NAMALWA (cell line): ENCODE data around the gene GLI3.

Experiments
- DNase-seq: peaks from one replicate; pipeline ENCODE4 v3.0.0-alpha.2; 2015; ENCODE audit warnings: low spot score

Gene GLI3

DNA sequence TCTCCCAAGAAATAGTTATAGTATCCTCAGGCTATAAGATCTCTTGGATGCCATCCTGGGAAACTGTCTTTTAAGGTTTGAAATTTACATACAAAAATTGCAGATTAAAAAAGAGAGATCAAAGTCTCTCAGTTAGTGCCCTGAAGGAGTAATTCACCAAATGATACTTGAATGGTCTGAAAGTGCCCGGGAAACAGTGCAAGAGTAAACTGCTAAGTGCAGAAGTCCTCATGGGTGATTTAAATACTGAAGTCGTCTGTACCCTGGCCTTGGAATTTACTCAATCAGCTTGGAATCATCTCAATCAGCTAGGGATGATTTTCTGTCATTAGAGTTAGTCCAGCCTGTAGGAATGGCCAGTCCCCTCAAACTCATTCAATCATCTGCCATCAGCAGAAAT is 155.3 kb downstream of the GLI3 start:
- DNase-seq, result no peak

DNA sequence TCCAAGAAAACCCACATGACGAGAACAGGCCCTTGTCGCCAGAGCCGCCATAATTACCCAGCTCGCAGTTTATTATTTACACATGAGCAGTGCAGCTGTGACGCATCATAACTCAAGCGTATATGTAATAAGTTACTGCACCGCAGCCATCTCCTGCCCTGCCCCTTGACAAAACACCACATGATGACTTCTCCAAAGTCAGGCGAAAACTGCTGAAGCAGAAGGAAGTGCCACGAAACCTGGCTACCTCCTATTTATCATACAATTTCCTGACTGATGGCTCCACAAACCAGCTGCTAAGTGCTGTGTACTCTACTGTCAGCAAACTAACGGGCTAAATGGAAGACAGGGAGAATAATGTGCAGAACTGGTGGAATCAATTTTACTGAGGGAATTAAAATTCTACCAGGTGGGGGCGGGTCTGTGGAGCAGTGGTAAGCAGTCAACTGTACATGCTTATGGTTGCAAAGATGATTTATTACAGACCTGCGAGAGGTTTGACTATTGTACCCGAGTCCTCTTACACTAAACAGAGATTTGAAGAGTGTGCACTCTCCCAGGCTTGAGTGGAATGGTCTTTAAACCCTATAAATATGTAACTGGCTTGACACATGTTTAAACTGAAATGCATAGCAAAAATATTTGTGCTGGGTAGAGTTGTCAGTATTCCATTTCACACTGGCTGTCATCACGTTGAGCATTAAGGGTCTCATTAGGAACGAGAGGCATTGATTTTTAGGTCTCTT is 156.0 kb downstream of the GLI3 start:
- no peak for DNase-seq

DNA sequence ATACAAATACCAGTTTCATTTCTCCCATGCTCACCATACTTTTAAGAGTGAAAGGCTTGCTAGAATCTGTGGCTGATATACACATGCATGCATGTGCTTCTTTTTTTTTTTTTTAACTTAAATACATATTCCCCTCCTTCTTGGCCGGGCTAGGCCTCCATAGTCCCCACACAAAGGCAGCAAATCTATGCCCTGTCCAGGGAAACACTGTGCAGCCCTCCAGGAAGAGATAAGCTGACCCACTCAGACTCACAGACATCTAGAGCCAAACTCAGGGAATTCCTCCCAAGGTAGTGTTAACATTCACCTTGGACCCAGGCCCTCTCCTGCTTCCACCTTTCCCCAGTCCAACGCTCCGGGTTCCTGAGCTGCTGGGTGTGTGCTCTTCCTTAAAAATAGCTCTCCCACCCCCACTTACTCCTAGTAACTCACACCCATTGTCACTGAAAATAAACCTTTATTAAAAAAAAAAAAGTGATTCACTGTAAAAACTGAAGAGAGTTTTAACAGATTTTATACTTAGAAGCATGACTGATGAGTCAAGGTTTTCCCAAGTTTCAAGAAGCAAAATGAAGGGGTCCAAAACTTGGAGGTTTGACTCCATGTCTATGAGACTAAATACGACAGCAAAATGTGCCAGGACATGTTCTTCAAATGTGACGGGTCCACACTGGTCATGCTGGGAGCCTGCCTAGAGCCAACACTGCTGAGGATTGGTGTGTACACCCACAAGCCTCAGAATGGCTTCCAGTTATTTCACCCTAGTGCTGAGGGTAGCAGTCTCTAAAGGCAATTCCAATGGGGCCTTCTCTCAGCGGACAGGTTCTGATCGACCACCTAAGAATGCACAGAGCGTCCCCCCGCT is 159.5 kb downstream of the GLI3 start:
- no peak for DNase-seq

DNA sequence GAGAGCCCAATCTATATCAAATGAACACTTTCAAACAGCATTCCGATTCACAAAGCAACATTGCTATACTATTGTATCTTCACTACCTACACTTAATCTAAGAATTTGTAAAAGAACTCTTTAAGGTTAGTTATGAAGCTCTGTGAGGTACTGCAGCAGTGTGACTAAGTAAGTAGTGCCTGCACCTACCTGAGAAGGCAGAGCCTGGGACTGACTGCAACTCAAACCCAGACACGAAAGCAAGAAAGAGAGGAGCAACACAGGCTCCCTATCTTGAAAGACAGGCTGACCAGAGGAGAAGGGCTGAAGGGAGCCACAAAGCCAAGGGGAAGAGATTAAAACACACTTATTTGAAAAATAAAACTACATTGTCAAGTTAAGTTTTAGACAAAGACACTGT is 160.1 kb downstream of the GLI3 start:
- DNase-seq, result no peak

DNA sequence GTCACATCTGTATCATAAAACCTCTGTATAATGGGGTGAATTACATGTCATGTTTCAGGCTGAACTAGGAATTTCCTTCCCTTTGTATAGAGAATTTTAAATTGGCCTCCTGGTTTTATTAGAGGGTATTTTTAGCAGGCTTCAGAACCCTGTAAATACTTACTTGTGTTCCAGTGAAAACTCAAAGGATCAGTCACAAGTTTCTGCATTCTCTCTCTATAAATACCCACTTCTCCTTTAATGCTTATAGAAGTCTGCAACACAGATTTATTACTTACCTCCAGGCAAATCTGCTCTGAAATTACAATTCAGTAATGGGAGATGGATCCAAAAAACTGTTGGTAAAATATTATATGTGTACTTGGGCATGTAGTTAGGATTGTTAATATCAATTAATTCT is 161.6 kb downstream of the GLI3 start:
- DNase-seq, result no peak

DNA sequence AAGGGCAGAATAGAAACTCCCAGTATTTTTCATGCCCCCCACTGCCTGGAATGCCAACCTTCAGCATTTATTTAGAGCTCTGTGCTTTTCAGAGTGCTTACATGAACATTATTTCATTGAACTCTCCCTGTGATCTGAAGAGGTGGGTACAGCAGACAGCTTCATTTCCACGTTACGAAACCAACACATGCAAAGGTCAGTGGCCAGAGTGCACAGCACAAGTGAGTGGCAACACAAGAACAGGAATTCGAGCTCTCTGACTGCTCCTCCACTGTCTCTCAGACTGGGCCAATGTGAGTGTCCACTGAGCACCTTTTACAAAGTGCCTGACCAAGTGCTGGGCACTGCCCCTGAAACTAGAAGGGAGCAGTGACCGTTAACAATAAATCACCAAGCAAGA is 162.9 kb downstream of the GLI3 start:
- no peak for DNase-seq

DNA sequence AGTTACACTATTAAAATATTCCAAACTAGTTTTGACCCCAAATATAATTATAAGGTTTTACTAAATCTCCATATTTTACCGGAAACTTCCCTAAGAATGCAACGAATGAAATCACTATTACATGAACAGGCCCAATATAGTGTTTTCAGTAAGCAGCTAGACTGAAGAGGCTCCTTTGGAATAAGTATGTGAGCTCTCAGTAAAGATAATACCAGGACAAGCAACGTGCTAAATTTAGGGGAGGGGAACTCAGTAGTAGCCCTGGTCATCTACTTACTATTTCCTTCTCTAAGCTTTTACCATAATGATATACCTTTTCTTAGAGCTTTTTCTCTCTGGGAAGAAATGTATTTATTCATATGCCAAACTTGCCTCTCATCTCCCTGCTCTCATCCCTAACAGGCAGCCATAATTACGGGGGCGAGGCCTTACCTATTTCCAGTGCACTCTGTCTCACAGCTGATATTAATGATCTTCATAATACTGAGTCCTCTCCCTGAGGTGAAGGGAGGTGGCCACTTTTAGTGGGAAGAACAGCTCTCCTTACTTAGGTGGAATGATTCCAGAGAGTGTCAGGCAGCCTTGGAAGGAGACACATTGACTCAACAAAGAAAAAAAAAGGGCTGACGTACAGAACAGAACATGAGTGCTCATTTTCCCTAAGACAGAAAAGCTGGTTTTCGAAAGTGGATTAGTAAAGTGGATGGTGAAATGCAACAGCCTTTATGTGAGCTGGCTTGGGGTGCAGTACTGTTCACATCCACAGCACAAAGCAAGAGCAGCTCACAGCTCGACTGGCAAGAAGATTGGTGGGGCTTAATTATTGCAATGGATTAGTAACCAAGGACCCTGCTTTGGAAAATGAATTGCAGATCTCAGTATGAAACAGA is 165.4 kb downstream of the GLI3 start:
- peak; percentile 36 for DNase-seq

DNA sequence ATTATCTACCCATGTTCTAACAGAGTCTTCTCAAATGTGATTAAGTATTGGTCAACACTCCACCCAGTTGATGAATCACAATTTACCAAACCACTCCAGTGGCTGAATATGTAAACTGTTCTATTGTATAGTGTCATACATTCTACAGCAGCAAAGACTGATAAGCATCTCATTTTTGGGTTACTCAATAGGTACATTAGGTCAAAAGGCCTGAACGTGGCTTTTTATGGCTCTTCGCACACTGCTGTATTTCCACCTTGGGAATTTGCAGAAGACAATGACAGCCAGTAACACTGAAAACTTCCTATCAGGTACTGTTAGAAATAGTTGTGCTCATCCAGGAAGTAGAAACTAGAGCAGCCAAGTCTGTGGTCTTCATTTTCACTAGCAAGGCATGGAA is 166.9 kb downstream of the GLI3 start:
- no peak for DNase-seq

DNA sequence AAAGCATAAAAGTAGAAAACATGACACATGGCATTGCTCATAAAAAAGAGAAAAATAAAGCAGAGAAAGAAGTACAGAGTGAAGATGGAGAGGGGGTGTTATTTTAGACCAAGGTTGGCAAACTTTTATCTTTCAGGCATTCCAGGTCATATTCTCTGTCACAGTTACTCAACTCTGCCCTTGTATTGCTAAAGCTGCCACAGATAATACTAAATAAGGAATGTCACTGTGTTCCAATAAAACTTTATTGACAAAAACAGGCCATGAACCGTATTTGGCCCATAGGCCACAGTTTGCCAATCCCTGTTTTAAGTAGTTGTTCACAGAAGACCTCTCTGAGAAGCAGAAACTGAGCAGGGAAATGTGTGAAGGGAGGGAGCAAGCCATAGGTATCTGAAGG is 167.4 kb downstream of the GLI3 start:
- DNase-seq, result no peak

DNA sequence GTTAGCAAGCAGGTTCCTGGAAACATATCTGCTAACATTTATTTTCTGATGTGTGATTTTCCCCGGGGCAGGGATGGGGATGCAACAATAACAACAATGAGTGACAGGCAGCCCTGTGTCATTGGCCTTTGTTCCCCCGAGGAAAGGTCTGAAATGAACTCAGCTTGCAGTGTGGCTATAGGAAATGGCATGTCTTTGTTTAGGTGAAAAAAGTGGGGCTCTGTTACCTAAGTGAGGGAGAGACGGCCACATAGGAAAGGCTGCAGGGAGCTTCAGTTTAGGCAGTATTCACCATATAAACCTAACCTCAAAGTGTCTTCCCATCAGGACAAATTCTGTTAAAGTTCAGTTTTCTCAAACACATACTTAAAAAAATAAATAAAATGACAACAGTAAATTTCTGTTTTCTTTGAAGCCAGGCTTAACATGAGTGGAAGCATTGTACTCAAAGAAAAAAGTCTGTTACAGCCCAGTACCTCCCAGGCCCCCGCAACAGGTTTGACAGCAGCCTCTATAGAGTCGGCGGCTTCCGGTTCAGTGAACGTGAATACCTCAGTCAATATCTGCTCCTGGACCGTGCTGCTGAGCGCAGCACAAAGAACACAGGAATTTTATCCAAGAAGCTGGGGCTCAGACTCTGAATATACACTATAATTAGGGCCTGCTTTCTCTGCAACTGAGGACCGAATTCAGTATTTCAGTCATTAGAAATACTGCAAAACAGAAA is 168.3 kb downstream of the GLI3 start:
- no peak for DNase-seq

DNA sequence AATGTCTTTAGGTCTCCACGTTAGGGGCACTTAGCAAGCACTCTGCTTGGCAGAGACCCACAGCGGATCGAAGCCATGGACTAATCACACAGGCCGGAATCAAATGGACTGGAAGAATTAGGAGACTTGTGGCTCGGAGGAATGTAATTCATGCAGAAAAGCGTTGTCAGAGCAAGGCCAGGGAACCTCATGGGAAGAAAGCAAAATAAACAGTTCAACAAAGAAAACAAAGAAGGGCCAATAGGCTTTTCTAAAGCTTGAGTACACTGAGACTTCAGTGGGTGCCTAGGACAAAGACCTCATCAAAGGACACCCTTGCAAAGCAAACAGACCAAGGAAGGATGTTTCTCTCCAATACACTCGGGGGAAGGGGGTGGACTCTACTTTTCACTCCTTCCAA is 171.1 kb downstream of the GLI3 start:
- DNase-seq, result no peak

DNA sequence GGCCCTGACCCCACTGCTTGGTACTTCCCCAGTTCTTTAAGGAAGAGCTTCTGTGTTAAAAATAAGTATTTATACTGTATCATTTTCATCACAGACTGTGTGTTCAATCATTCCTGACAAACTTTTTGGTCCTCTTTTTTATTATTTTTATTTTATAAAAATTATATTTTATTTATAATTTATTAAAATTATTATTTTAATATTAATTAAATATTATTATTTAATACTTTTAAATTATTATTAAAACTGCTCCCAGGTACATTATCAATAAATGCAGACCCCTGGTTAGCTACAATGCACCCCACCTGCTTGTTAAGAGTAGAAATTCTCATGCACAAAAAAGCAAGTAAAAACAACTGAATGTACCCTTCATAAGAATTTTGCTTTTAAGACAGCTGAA is 172.0 kb downstream of the GLI3 start:
- no peak for DNase-seq

DNA sequence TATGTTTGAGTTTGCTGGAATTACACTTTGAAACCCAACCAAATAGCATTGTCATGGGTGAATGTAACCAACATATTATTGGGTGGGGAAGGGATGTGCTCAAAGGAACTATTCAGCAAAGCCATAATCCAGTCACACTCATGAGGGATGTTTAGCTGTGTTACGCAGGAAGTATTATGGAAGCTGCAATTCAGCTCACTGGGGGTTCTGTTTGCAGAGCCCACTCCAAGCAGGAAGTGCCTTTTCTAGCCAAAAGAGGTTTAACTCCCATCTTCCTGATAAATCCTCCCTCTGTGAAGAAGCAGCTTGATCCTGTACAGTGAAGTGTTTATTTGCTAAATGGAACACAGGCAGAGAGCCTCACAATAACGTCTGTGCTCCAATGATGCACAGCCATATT is 172.5 kb downstream of the GLI3 start:
- no peak for DNase-seq

DNA sequence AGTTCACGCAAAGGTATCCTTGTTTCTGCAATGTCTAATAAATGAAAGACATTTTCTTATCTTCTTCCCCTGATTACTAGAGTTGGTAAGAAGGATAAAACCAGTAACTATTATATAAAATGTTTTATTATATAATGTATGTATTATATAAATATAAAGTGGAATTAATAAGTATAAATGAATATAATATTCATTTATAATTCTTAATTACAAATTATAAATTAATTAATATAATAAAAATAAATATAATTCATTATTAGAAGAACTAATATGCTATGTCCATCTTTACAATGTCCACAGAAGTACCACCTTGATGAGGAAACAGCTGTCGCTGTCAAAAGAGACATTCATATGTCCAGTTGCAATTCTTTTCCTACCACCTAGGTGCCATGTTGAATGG is 177.7 kb downstream of the GLI3 start:
- no peak for DNase-seq

DNA sequence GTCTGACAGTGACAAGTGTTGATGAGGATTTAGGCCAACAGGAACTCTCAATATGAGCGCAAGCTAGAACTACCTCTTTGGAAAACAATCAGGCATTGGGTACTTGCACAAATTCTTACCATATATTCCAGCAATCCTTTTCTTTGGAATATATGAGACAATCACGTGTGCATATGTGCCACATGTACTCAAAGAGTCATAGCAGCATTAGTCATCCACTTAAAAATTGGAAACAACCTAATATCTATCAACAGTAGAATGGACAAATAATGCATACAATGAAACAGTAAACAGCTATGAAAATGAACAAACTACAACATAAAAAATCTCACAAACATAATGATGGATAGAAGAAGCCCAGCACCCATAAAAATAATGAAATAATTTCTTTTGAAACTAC is 179.7 kb downstream of the GLI3 start:
- DNase-seq, result no peak

DNA sequence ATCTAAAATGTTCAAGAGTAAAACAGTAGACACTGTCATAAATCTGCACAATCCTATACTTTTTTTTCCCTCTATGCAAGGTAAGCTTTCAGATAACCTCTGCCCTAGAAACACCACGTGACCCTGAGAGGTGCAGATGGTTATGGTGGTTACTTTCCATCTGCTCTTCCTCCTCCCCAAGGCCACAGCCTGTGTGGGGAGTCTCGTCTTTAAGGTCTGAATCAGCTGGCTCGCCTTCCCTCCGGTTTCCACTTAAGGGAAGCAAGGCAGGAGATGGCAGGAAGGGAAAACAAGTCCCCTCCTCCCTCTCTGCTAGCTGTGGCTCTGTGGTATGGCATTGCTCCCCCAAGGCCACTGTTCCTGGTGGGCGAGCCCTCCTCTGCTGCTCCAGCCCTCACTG is 181.8 kb downstream of the GLI3 start:
- DNase-seq, result no peak

DNA sequence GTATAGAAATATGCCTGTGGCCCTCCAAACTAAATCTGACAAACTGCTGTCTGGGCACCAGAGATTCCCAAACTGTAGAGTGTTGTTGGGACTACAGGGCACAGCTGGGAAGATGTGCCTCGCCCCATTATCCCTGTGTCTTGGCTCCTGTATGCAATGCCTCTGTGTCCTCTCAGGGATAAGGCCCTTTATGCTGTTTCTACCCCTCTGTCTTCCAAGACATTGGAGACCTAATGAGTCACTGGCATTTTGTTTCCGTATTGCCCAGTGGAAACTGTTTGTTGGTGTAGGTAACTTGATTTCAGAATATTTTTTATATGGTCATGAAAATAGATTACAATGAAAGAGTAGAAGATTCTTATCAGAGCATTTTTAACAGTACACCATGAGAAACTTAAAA is 183.2 kb downstream of the GLI3 start:
- DNase-seq, result no peak

DNA sequence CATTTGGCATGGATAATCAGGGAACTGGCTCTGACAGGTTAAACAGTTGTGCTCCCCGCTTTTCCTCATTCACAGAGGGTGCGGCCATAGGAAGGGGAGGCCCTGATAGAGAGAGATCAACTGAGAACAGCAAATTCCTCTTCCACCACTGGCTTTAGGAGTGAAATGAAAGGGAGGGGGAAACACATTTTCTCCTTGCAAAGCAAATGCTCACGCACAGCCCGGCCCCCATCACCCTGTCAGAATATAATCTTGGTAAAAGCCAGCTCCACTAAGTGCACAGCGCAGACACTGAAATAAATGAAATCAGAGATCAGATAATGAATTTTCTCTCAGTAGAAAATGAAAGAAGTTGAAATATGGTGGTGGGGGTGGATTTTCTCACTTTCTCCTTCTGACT is 187.2 kb downstream of the GLI3 start:
- no peak for DNase-seq

DNA sequence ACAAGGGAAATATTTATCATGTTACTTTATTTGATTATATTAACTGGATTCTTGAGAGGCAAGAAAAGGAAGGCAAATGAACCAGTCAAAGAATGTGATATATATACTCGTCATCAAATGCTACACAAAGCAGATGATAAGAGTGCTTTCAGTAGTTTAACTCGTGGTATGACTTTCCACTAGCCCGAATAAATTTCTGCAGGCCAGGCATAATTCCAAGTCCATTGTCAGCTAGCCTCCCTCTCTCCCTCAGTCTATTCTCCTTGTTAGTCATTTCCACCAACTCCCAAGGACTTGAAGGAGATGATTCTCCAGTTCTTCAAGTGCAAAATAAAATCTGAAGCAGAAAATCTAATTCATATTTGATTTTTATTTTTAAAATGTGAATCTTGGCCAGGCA is 190.5 kb downstream of the GLI3 start:
- no peak for DNase-seq

DNA sequence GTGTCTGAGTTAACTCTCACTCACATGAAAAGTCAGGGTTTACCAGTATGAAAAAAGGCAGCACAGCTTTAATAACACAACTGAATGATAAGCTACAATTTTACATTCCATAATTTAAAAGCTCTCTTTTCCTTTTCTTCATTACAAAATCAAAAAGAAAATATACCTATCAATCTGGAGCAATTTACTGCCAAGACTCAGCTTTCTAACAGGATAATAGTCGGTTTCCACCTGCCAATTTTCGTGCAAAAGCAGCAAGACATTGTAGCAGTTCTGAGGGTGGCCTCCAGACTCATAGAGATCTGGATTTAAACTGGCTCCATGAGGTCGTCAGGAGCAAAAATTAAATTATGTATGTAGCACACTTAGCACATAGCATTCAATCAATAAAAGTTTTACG is 191.0 kb downstream of the GLI3 start:
- DNase-seq, result no peak

DNA sequence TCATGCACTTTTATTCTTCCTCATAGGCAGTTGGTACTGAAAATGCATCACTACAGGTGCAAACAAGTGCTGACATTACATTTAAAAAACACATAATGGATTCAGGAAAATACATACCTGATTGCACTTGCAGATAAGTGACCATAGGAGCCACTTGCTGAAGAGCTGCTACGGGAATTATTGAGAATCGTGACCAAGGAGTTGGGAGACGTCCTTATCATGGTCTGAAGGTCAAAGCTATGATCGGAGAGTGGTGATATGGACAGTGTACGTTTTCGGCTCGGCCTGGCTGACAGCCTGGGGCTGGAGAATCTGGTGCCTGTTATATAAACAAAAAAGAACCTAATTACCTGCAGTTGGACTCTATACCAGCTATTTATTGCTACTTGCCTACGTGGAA is 197.1 kb downstream of the GLI3 start:
- no peak for DNase-seq

DNA sequence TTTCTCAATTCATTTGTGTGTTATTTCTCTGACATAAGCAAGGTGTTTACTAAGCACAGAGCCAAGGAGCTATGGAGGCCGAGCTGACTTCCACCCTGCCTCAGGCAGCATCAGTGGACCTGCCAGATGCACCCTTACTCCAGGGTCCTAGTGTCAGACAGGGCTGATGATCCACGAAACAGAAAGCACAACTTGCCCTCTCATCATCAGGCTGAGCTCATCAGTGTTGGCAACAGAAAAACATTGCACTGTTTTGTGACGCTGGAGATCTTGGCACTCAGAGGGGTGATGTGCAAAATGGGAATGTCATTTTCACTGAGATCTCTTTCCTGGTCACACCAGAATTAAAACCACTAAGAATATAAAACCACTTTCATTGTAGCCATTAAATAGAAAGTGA is 201.8 kb downstream of the GLI3 start:
- DNase-seq, result no peak
